AG04450 (cell line): Measurements from ENCODE around the gene FBRSL1. TPM values are rescaled to one million over a fixed set of nuclear protein-coding genes. Genes with fewer than 3 reads are reported as not detected.

Experiments used
- CTCF ChIA-PET: fragments of 300-600, 350-600 bp; formaldehyde crosslinking; extraction: SDS; loops from one replicate; lab custom pipeline; 2022; ENCODE audit warnings: antibody characterized with exemption, inconsistent platforms; lab: Charles Lee
- POLR2A ChIA-PET: fragments of 350-600 bp; formaldehyde crosslinking; extraction: SDS; loops from one replicate; lab custom pipeline; 2021; ENCODE audit warnings: antibody characterized with exemption, inconsistent platforms; lab: Yijun Ruan, JAX
- DNase-seq: peaks from one replicate; pipeline ENCODE4 v3.0.0-alpha.2; 2011; ENCODE audit warnings: low read depth, low spot score
- H3K27ac ChIP-seq: one replicate; pipeline ENCODE4 v1.5.1; 2012; ENCODE audit warnings: low read depth, low read length, control low read depth
- H3K27me3 ChIP-seq: one replicate; pipeline ENCODE4 v1.6.0; 2012; ENCODE audit warnings: low read length; ENCODE audit not compliant: control insufficient read depth, insufficient read depth
- H3K4me3 ChIP-seq: 2 replicates; pipeline ENCODE4 v1.5.1; 2011; ENCODE audit warnings: mild to moderate bottlenecking, low read depth, low read length, control low read depth
- H3K9me3 ChIP-seq: 2 replicates; pipeline ENCODE4 v1.5.1; 2012; ENCODE audit warnings: low read length; ENCODE audit not compliant: control insufficient read depth, insufficient read depth
- CTCF ChIP-seq: IDR thresholded peaks from 2 replicates; pipeline ENCODE4 v1.5.1; 2011; ENCODE audit warnings: low read depth, low read length, control low read depth, inconsistent platforms
- polyA plus RNA-seq: library from polyadenylated mRNA; depleted of rRNA; stranded (reverse); fragments of >200 nt; gene quantifications from 2 replicates; pipeline ENCODE4 v1.2.3, GENCODE V29; 2011

FBRSL1 gene
- polyA plus RNA-seq, 1 experiment, result 1.1 TPM

GRCh38 chr12:132444957-132445883, 44.7 kb upstream of the FBRSL1 start:
- H3K27me3 ChIP-seq, result peaks cover 12% of the 10 kb centered on the region
- CTCF ChIA-PET, result no interaction called here
- no peak overlapping the region for H3K27ac ChIP-seq
- peaks cover 3% of the 10 kb centered on the region; the same call in 1 of the 2 replicates for H3K9me3 ChIP-seq
- peak overlapping the region; percentile 41 for H3K4me3 ChIP-seq
- no peak for DNase-seq
- no peak for TF ChIP-seq CTCF
- POLR2A ChIA-PET, result no interaction called here

GRCh38 chr12:132445884-132446632, 43.9 kb upstream of the FBRSL1 start:
- Histone ChIP-seq H3K27me3 (peaks cover 20% of the 10 kb centered on the region), H3K4me3 (peak overlapping the region; percentile 41), H3K9me3 (peaks cover 3% of the 10 kb centered on the region; the same call in 1 of the 2 replicates), H3K27ac (no peak overlapping the region)
- ChIA-PET CTCF (no interaction called here), POLR2A (no interaction called here)
- no peak for TF ChIP-seq CTCF
- peak; percentile 18 for DNase-seq

GRCh38 chr12:132446633-132447326, 43.2 kb upstream of the FBRSL1 start:
- H3K4me3 ChIP-seq, result no peak overlapping the region
- no peaks in the 10 kb centered on the region; the same call in 1 of the 2 replicates for H3K9me3 ChIP-seq
- no peak for DNase-seq
- peaks cover 26% of the 10 kb centered on the region for H3K27me3 ChIP-seq
- H3K27ac ChIP-seq, result no peak overlapping the region
- CTCF ChIA-PET, result no interaction called here
- POLR2A ChIA-PET, result no interaction called here
- TF ChIP-seq CTCF, result no peak

GRCh38 chr12:132447327-132447720, 42.6 kb upstream of the FBRSL1 start:
- ChIA-PET CTCF (no interaction called here), POLR2A (no interaction called here)

More at GRCh38 chr12:132447327-132447720, 42.6 kb upstream of the FBRSL1 start:
- peaks cover 30% of the 10 kb centered on the region for H3K27me3 ChIP-seq
- no peak for TF ChIP-seq CTCF
- no peak for DNase-seq
- no peaks in the 10 kb centered on the region; the same call in 1 of the 2 replicates for H3K9me3 ChIP-seq
- H3K27ac ChIP-seq, result no peak overlapping the region
- no peak overlapping the region for H3K4me3 ChIP-seq
